Colon (tissue), 2 donors: ENCODE data around the gene MAML2.
"Not testable (repeated sequence)": the region's sequence is repeated elsewhere in the genome, so short reads cannot be mapped to it uniquely, and the experiment has no call there.

Source experiments
- FAIRE-seq: peaks from 2 replicates; lab custom pipeline; 2012; peaks lifted over from hg19 to GRCh38; lab: Jason Lieb, UNC
- donor health status: control.
- donor health status: control.

Gene MAML2

DNA sequence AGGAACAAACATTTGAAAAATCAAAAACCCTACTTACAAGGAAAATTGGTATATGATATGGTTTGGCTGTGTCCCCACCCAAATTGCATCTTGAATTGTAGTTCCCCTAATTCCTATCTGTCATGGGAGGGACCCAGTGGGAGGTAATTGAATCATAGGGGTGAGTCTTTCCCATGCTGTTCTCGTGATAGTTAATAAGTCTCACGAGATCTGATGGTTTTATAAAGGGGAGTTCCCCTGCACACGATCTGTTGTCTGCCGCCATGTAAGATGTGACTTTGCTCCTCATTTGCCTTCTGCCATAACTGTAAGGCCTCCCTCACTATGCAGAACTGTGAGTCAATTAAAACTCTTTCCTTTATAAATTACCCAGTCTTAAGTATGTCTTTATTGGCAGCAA, 74.5 kb downstream of the MAML2 start:
- FAIRE-seq = not testable (repeated sequence)

GRCh38 chr11:96267496-96268032, 75.4 kb downstream of the MAML2 start:
- no peak for FAIRE-seq

- no peak for FAIRE-seq
Observed at GRCh38 chr11:96267001-96267495, 75.9 kb downstream of the MAML2 start.

- no peak for FAIRE-seq
Observed at GRCh38 chr11:96265972-96266371, 77.0 kb downstream of the MAML2 start.

DNA sequence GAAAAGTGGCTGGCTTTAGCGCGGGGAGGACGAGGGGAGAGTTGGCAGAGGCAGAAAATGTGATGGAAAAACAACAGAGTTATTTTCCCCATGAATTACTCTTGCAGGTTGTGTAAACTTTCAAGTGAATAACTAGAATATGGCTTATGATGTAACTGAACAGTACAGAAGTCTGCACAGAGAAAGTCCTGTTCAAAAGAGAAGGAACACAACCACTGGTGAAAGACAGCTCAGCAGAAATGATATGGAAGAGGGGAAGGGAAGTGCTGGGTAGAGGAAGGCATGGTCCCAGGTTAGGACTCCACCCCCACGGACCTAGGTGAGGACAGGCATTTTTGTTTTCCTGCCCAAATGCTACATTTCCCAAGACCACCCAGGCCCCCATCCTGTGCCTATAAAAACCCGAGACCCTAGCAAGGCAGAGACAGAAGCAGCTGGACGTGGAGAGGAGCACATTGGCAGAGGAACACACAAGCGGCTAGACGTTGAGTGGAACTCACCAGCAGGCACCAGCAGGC, 77.7 kb downstream of the MAML2 start:
- no peak for FAIRE-seq

DNA sequence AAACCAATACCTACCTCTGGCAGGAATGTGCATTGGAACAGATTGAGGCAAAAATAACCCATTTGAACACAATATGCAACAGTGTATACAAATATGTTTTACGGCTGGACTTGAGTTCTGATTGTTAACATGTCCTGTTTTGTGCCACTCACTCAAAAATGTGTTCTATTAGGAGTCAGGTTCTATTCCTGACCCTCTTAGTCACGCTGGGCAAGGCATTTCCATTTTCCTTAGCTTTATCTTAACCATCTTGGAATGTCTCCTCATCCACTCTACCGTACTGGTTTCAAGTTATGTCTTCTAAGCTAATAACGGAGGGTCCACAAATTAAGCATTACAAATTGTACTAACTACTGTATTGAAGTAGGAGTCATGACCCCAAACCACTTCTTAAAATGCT, 78.6 kb downstream of the MAML2 start:
- FAIRE-seq = no peak

- FAIRE-seq = no peak
Observed at GRCh38 chr11:96263238-96263763, 79.7 kb downstream of the MAML2 start.

DNA sequence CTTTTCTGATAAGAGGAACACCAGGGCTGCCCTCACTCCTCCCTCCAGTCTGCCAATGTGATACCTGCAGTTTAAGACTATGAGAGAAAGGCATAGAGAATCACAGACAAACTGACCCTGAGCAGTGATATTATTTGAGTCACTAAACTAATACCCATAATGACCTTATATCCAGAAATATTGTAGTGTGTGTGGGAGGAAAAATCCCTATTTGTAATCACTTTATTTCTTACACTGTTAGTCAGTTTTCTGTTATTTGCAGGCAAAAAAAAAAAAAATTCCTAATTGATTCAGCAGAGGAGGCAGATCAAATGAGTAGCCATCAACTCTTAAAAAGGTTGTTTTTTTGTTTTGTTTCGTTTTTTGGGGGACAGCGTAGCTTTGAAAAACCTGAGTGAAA, 82.5 kb downstream of the MAML2 start:
- no peak for FAIRE-seq

- FAIRE-seq = no peak
Observed at GRCh38 chr11:96260067-96260511, 82.9 kb downstream of the MAML2 start.

- FAIRE-seq = no peak
Observed at GRCh38 chr11:96259134-96259830, 83.7 kb downstream of the MAML2 start.

DNA sequence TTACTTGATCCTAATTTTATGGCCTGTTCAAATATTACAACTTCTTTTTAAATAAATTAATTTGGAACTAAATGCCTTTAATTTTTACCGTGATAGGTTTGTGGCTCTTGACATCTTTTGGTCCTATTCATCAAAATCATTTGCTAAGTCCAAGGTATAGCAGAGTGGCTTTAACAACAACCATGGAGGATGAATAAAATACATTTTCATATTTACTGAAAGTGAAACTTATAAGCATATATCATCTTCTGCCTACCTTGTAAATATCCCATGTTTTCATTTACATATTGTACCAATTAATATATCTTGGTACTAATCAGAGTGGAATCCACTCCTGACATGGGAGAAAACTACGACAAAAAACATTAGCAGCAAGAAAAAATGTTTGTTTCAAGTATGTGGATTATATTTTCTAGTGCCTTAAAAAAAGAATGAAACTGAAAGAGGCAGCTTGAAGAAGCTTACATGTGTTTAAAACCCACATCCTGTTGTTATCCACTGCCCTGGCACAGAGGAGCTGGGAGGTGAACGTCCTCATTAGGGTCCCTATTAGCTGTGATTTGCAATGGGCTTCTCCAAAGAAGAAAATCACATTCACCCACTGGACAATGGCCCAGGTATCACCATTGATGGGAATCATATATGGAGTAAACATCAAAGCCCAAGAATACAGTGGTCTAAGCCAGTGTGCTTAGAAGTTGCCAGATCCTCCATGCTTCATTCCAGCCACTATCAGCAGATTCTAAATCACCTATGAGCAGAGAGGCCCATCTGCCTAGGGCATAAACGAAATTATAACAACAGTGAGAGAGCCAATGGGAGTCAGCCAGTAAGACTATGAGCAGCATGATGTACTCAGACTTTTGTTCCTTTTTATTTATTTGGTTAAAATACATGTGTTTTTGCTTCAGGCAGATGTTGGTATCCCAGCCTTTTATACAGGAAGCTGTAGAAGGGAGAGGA, 84.7 kb downstream of the MAML2 start:
- no peak for FAIRE-seq

DNA sequence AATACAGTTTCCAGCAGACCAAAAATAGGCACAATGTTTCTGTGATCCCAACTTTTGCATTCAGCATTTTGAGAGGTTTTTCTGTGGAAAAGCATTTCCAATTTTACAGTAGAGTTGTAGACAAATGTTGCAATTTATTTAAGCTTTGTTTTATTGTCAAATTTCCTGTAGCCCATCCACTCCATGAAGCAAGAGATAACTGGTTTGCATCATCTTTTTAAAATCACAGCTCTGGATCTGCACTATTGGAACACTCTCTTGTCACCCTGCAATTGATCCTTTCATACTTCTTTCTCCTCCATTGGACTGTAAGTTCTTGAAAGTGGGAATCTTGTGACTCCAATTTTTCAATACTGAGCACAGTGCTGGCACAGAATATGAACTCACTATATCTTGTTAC, 86.0 kb downstream of the MAML2 start:
- FAIRE-seq = no peak

DNA sequence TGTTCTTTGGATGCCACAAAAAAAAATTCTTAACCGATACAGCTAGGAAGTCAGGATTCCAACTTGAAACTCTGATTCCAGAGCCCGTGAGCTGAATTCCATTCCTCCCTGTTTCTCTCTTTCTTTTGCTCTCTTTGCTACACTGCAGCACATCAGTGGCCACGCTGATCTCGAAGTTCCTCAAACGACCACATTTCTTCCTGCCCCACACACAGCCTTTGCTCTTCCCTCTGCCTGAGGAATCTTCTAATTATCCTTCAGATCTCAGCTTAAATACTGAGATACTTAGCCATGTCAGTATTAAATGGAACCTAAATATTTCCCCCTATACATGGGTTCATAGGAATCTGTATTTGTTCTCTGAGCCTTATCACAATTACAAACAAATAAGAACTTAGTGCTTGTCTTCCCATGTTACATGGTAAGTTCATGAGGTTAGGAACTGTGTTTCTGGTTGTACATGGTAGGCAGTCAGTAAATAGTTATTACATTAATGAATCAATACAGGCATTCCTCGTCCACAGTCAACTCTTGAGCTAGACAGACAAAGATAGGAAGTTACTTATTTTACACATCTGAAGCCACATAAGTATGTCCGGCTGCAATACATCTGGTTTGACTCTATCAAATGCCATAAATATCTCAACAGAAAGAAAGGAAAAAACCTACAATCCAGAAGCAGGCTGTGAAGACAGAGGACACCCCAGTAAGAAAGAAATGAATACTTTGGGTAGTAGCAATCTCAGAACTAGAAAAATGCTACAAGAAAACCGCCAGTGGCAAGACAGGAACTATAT, 86.6 kb downstream of the MAML2 start:
- no peak for FAIRE-seq

- FAIRE-seq = no peak
Observed at GRCh38 chr11:96254854-96255253, 88.1 kb downstream of the MAML2 start.

- FAIRE-seq = no peak
Observed at GRCh38 chr11:96254087-96254486, 88.9 kb downstream of the MAML2 start.

DNA sequence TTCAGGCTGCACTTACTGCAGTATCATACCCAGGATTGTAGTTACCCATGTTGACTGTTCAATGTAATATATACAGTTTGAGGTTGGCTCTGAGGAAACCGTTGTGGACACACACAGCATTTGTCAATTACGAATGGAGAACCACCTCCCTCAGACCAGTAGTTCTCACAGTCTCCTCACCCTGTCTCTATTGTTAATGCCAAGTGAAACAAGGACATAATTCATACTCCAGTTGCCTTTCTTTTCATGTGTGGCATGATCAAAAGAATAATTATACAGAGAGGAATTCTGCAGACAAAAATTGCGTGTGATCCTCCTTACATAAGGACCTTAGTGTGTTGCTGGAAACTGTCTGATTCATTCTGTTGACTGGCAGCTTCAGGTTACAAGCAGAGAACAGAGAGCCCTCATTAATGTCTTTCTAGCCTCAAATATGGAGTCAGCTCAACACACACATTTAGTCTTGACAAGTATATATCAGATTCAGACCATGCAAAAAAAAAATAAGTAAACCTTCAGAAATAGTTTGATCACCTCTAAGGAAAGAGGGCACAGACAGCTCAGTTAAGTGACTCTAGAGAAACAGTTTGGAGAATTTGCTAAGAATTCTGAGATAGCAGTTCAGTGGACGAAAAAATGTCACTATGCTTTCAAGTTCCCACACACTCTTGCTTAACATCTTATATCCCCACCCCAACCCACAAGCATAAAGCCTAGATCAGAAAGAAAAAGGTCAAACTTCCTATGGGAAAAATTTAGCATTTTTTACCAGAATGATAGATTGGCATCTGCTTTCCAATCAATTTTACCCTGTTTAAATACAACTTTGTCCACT, 96.1 kb downstream of the MAML2 start:
- FAIRE-seq = no peak

- no peak for FAIRE-seq
Observed at GRCh38 chr11:96242971-96243647, 99.9 kb downstream of the MAML2 start.

DNA sequence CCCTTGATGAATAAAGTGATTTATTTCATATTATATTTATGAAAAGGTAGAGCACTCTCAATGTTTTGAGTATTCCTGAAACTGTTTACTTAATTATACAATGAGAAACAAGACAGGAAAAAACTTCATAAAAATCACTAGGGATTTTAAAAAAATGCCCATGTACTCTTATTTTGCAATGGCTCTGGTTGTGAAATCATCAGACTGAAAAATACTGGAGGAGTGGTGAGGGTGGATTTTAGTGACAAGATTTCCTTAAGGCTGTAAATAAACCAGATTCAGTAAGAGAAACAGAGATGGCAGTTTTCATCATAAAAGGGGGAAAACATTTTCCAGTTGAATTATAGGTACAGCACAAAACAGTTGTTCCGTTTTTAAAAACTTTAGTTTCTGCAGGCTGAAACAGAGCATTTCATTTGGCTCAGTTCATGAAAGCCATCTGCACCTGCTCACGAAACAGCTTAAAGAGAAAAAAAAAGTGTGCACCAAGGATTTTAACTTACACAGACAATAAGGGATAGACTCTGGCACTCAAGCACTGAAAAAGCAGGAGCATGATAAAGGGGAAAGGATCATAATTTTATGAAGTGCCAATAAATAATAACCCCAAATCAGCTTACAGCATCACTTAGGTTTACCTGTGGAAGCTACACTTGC, 100.7 kb downstream of the MAML2 start:
- FAIRE-seq = no peak

DNA sequence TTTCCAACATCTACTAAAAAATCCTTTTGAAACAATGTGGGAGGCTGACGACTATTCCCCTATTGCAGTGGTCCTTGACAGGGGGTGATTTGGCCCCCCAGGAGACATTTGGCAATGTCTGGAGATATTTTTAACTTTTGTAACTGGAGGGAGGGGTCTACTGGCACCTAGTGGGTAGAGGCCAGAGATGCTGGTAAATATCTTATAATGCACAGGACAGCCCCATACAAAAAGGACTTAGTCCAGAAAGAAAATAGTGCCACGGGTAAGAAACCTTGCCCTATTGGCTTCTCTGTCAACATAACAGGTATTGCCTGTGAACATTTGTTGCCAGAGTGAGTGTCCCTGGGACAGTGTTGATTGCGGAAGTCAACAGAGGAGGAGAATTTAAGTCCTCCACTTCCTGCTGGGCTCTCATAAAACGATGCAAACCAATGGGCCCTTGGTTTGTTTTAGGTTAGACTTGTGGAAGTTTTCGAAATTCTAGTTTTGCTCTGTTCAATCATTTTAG, 101.6 kb downstream of the MAML2 start:
- FAIRE-seq = no peak
